IPS-15b (cell line): Measurements from ENCODE around the gene PSMG4.

ENCODE experiments used
- H3K27me3 ChIP-seq: one replicate; pipeline ENCODE4 v1.6.1; 2013; ENCODE audit warnings: low read length; ENCODE audit not compliant: control insufficient read depth, insufficient read depth
- H3K36me3 ChIP-seq: one replicate; pipeline ENCODE4 v1.6.1; 2013; ENCODE audit warnings: low read length; ENCODE audit not compliant: control insufficient read depth, insufficient read depth
- H3K4me1 ChIP-seq: one replicate; pipeline ENCODE4 v1.6.1; 2013; ENCODE audit warnings: mild to moderate bottlenecking, low read length; ENCODE audit not compliant: control insufficient read depth, insufficient read depth
- H3K4me3 ChIP-seq: one replicate; pipeline ENCODE4 v1.5.1; 2013; ENCODE audit warnings: low read depth, low read length
- H3K9ac ChIP-seq: one replicate; pipeline ENCODE4 v1.6.1; 2013; ENCODE audit warnings: low read depth, mild to moderate bottlenecking, low read length
- H3K9me3 ChIP-seq: one replicate; pipeline ENCODE4 v1.6.1; 2013; ENCODE audit warnings: mild to moderate bottlenecking, low read length; ENCODE audit not compliant: control insufficient read depth, insufficient read depth

Gene PSMG4

GRCh38 chr6:3258720-3259490, at the start of gene PSMG4:
PSMG4 (plus strand) TSS chr6:3258947; CDS start chr6:3259023, 76 bp downstream.
- peaks cover 7% of the 10 kb centered on the region for H3K27me3 ChIP-seq
- peaks cover 4% of the 10 kb centered on the region for H3K36me3 ChIP-seq
- peak within 1 kb of the TSS; percentile 94 for H3K4me3 ChIP-seq
- H3K9ac ChIP-seq = peak within 1 kb of the TSS; percentile 76
- no peaks in the 10 kb centered on the region for H3K9me3 ChIP-seq
- peaks cover 7% of the 10 kb centered on the region for H3K4me1 ChIP-seq

GRCh38 chr6:3209114-3210023, 49.4 kb upstream of the PSMG4 start:
- H3K9ac ChIP-seq = peak overlapping the region; percentile 26
- peaks cover 15% of the 10 kb centered on the region for H3K4me1 ChIP-seq
- no peaks in the 10 kb centered on the region for H3K27me3 ChIP-seq
- H3K36me3 ChIP-seq = no peaks in the 10 kb centered on the region
- no peaks in the 10 kb centered on the region for H3K9me3 ChIP-seq
- peak overlapping the region; percentile 19 for H3K4me3 ChIP-seq

DNA sequence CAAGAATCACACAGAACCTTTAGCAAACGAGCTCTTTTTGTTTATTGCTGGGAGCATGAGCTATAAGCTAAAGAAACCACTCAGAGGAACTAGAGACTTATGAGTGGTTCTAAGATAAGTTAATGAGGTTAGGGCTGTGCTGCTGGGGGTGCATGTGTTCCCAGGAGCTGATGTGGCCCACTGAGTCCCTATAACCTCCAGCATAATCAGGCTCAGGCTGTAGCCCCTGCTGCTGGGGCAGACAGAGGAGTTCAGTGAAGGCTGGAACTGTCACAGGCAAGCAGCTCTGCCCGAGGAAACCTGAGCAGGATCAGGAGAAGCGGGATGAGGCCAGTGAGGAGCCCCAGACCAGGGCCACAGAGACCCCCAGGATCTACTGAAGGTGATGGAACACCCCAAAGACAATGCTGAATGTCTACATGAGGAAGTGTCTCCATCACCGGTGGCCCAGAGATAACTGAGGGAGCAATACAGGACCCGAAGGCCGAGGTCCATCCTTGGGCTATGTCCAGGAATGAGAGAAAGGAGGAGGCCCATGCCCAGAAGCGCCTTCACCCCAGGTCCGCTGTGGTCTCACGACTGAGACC, 48.6 kb upstream of the PSMG4 start:
- Histone ChIP-seq H3K9ac (no peak overlapping the region), H3K4me3 (no peak overlapping the region), H3K27me3 (no peaks in the 10 kb centered on the region), H3K4me1 (peaks cover 15% of the 10 kb centered on the region), H3K9me3 (no peaks in the 10 kb centered on the region), H3K36me3 (no peaks in the 10 kb centered on the region)

- Histone ChIP-seq H3K4me3 (no peak overlapping the region), H3K4me1 (peaks cover 15% of the 10 kb centered on the region), H3K36me3 (no peaks in the 10 kb centered on the region), H3K9ac (no peak overlapping the region), H3K27me3 (no peaks in the 10 kb centered on the region), H3K9me3 (no peaks in the 10 kb centered on the region)
Observed at GRCh38 chr6:3211681-3212080, 47.1 kb upstream of the PSMG4 start.

DNA sequence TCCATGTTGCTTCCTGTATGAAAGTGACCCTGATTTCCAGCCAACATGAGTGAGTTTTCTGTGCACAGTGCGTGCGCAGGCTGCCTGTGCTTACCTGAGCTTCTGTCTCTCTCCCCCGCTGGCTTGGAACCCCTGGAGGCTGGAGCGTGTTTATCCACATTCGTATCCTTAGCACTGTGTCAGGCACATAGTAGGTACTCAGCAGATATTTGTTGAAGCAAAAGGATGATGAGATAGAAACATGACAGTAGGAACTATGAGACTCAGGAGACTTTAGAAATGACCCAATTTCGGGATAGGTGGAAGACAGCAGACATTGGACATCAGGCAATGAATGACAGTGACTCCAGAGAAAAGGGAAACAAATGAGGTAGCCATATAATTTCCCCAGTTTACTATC, 46.5 kb upstream of the PSMG4 start:
- H3K9ac ChIP-seq = no peak overlapping the region
- no peak overlapping the region for H3K4me3 ChIP-seq
- no peaks in the 10 kb centered on the region for H3K36me3 ChIP-seq
- H3K4me1 ChIP-seq = peaks cover 15% of the 10 kb centered on the region
- H3K9me3 ChIP-seq = no peaks in the 10 kb centered on the region
- H3K27me3 ChIP-seq = no peaks in the 10 kb centered on the region

DNA sequence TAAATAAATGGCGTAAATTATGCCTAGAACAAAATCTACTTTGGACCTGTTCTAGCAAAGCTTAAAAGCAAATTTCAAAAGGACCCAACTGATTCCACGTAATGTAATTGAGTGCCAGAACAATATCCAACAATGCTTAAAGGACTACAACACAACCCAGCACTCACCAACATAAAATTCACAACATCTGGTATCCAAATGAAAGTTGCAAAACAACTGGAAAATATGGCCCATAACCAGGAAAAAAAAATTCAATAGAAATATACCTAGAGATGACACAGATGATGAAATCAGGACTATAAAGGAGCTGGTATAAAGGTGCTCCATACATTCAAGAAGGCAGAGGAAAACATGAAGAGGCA, 45.4 kb upstream of the PSMG4 start:
- no peaks in the 10 kb centered on the region for H3K27me3 ChIP-seq
- no peaks in the 10 kb centered on the region for H3K9me3 ChIP-seq
- peaks cover 10% of the 10 kb centered on the region for H3K4me1 ChIP-seq
- no peak overlapping the region for H3K9ac ChIP-seq
- H3K4me3 ChIP-seq = no peak overlapping the region
- no peaks in the 10 kb centered on the region for H3K36me3 ChIP-seq

GRCh38 chr6:3214898-3215297, 43.8 kb upstream of the PSMG4 start:
- H3K9me3 ChIP-seq = no peaks in the 10 kb centered on the region
- H3K27me3 ChIP-seq = no peaks in the 10 kb centered on the region
- H3K9ac ChIP-seq = no peak overlapping the region
- H3K36me3 ChIP-seq = no peaks in the 10 kb centered on the region
- H3K4me1 ChIP-seq = peaks cover under 1% of the 10 kb centered on the region
- no peak overlapping the region for H3K4me3 ChIP-seq

GRCh38 chr6:3217286-3217685, 41.5 kb upstream of the PSMG4 start:
- H3K36me3 ChIP-seq = no peaks in the 10 kb centered on the region
- no peak overlapping the region for H3K9ac ChIP-seq
- H3K4me3 ChIP-seq = no peak overlapping the region
- no peaks in the 10 kb centered on the region for H3K9me3 ChIP-seq
- H3K27me3 ChIP-seq = no peaks in the 10 kb centered on the region
- peaks cover 5% of the 10 kb centered on the region for H3K4me1 ChIP-seq

GRCh38 chr6:3218266-3218665, 40.5 kb upstream of the PSMG4 start:
- H3K9me3 ChIP-seq = no peaks in the 10 kb centered on the region
- H3K4me3 ChIP-seq = no peak overlapping the region
- peaks cover 5% of the 10 kb centered on the region for H3K4me1 ChIP-seq
- H3K9ac ChIP-seq = no peak overlapping the region
- no peaks in the 10 kb centered on the region for H3K27me3 ChIP-seq
- H3K36me3 ChIP-seq = no peaks in the 10 kb centered on the region

DNA sequence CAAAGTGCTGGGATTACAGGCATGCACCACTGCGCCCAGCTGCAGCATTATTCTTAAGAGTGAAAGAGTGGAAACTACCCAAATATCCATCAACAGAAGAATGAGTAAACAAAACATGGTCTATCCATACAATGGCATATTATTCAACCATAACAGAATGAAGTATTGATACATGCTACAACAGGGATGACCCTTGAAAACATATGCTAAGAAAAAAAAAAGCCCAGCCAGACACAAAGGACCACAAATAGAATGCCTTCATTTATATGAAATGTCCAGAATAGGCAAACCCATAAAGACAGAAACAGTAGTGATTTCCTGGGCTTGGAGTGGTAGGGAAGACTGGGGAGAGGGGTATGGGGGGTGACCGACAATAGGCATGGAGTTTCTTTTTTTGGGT, 38.4 kb upstream of the PSMG4 start:
- H3K36me3 ChIP-seq = peaks cover 3% of the 10 kb centered on the region
- H3K9me3 ChIP-seq = no peaks in the 10 kb centered on the region
- no peaks in the 10 kb centered on the region for H3K27me3 ChIP-seq
- peaks cover 5% of the 10 kb centered on the region for H3K4me1 ChIP-seq
- no peak overlapping the region for H3K4me3 ChIP-seq
- H3K9ac ChIP-seq = no peak overlapping the region

- Histone ChIP-seq H3K9me3 (no peaks in the 10 kb centered on the region), H3K9ac (no peak overlapping the region), H3K4me1 (peaks cover 5% of the 10 kb centered on the region), H3K36me3 (peaks cover 10% of the 10 kb centered on the region), H3K4me3 (no peak overlapping the region), H3K27me3 (no peaks in the 10 kb centered on the region)
Observed at GRCh38 chr6:3221578-3221977, 37.2 kb upstream of the PSMG4 start.
